Omental fat pad (tissue), 4 donors: Measurements from ENCODE around the gene GOLGA2. TPM values are rescaled to one million over a fixed set of nuclear protein-coding genes. Genes with fewer than 3 reads are reported as not detected.

Experiments used
- ATAC-seq: fragments of 150-250 bp; one replicate; pipeline ENCODE4 v1.9.1; 2016; ENCODE audit warnings: mild to moderate bottlenecking, moderate library complexity; ENCODE audit not compliant: low FRiP score
- DNase-seq: peaks from one replicate; pipeline ENCODE4 v3.0.0-alpha.2; 2019; ENCODE audit warnings: low spot score
- CTCF ChIP-seq, 3 donors: fragments of 450-650 bp; IDR thresholded peaks; one replicate each; pipeline ENCODE4 v1.5.1; 2016 to 2017; ENCODE audit warnings: antibody characterized with exemption in 3 of 3, mild to moderate bottlenecking in 3 of 3, moderate library complexity in 2 of 3
- total RNA-seq, 4 donors: library from RNA; depleted of rRNA; stranded (reverse); fragments of >200 nt; gene quantifications; one replicate each; pipeline ENCODE4 v1.1.0, GENCODE V29; 2016

The GOLGA2 gene
- total RNA-seq, 4 donors from 2014 or later = 63.0 to 99.8 (median 75.9) TPM

- ATAC-seq (no peak), DNase-seq (no peak)
- TF ChIP-seq CTCF (IDR thresholded peaks at IDR 0.05) = no peak
Observed at GRCh38 chr9:128293091-128293490, 17.3 kb upstream of the GOLGA2 start.

- ATAC-seq = no peak
- TF ChIP-seq CTCF (IDR thresholded peaks at IDR 0.05) = no peak
- DNase-seq = no peak
Observed at GRCh38 chr9:128292009-128292408, 16.2 kb upstream of the GOLGA2 start.

- peak; percentile 34 for ATAC-seq
- no peak for TF ChIP-seq CTCF (IDR thresholded peaks at IDR 0.05)
- DNase-seq = no peak
Observed at GRCh38 chr9:128288273-128289004, 12.6 kb upstream of the GOLGA2 start.

GRCh38 chr9:128286440-128286839, 10.6 kb upstream of the GOLGA2 start:
- DNase-seq (no peak), ATAC-seq (no peak)
- no peak for TF ChIP-seq CTCF (IDR thresholded peaks at IDR 0.05)

GRCh38 chr9:128285033-128285784, 9.4 kb upstream of the GOLGA2 start:
- no peak for TF ChIP-seq CTCF (IDR thresholded peaks at IDR 0.05)
- ATAC-seq (no peak), DNase-seq (no peak)

- no peak for ATAC-seq
- DNase-seq = no peak
Observed at GRCh38 chr9:128282500-128282899, 6.7 kb upstream of the GOLGA2 start.

More at GRCh38 chr9:128282500-128282899, 6.7 kb upstream of the GOLGA2 start:
- TF ChIP-seq CTCF (IDR thresholded peaks at IDR 0.05) = no peak
